ENCODE measurements around the gene CFAP74. TPM values are rescaled to one million over a fixed set of nuclear protein-coding genes. Genes with fewer than 3 reads are reported as not detected.

CFAP74 gene
- total and polyA plus RNA-seq, 9 donors = 0.05 to 8.0 (median 0.58) TPM; not detected in 1

DNA sequence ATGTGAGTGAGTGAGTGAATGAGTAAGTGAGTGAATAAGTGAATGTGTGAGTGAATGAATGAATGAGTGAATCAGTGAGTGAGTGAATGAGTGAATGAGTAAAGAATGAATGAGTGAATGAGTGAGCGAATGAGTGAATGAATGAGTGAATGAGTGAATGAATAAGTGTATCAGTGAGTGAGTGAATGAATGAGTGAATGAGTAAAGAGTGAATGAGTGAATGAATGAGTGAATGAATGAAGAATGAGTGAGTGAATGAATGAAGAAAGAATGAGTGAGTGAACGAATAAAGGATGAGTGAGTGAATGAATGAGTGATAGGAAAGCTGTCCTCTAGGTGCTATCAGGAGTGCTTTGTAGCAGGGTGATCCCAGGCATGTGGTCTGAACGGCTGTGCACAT is 35.7 kb downstream of the CFAP74 start:
- Histone ChIP-seq H3K9me3 (no peaks in the 10 kb centered on the region), H3K4me3 (no peak overlapping the region), H3K36me3 (no peaks in the 10 kb centered on the region), H3K4me1 (ENCODE audit: insufficient read depth) (no peaks in the 10 kb centered on the region), H3K27me3 (no peaks in the 10 kb centered on the region), H3K27ac (no peak overlapping the region)
- intact Hi-C loops (cut with DNase I) = loop anchor here in 1 of 4 donors (10.0 kb wide), 1 partner anchor 57 kb away; no protein-coding TSS in a partner anchor
- no peak for DNase-seq
- TF ChIP-seq EP300 (IDR thresholded peaks at IDR 0.05) (no peak), POLR2A (IDR thresholded peaks at IDR 0.05) (no peak)
- TF ChIP-seq, protein P1, sequence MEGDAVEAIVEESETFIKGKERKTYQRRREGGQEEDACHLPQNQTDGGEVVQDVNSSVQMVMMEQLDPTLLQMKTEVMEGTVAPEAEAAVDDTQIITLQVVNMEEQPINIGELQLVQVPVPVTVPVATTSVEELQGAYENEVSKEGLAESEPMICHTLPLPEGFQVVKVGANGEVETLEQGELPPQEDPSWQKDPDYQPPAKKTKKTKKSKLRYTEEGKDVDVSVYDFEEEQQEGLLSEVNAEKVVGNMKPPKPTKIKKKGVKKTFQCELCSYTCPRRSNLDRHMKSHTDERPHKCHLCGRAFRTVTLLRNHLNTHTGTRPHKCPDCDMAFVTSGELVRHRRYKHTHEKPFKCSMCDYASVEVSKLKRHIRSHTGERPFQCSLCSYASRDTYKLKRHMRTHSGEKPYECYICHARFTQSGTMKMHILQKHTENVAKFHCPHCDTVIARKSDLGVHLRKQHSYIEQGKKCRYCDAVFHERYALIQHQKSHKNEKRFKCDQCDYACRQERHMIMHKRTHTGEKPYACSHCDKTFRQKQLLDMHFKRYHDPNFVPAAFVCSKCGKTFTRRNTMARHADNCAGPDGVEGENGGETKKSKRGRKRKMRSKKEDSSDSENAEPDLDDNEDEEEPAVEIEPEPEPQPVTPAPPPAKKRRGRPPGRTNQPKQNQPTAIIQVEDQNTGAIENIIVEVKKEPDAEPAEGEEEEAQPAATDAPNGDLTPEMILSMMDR (IDR thresholded peaks at IDR 0.05) = no peak
- WGBS, 3 donors = 72 to 79% (median 76%) methylated on average over 3 of the region's 3 CpGs

DNA sequence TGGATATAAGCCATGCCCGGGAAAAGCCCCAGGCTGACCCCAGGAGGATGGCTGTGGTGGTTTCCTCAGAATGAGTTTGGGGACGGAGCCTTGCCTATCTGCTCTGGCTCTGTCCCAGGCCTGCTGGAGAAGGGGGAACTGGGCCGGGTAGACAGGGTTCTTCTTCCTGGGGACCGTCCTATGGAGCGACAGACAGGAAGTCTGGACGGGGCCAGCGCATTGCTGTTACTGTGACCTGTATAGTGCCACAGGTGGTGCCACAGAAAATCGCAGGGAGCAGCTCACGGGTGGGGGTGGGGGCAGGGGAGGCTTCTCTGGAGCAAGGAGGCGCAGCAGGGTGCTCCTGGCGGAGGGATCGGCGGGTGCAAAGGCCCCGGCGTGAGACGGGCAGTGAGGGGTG is 36.4 kb downstream of the CFAP74 start:
- intact Hi-C loops (cut with DNase I) = loop anchor here in 1 of 4 donors (10.0 kb wide), 1 partner anchor 58 kb away; no protein-coding TSS in a partner anchor
- H3K27ac ChIP-seq = no peak overlapping the region
- no peaks in the 10 kb centered on the region for H3K36me3 ChIP-seq
- no peaks in the 10 kb centered on the region for H3K4me1 ChIP-seq (ENCODE audit: insufficient read depth)
- WGBS, 3 donors = 72 to 81% (median 76%) methylated on average over 16 of the region's 16 CpGs
- H3K4me3 ChIP-seq = no peak overlapping the region
- H3K9me3 ChIP-seq = no peaks in the 10 kb centered on the region
- no peak for TF ChIP-seq EP300 (IDR thresholded peaks at IDR 0.05)
- TF ChIP-seq POLR2A (IDR thresholded peaks at IDR 0.05) = no peak
- TF ChIP-seq, protein P1 (IDR thresholded peaks at IDR 0.05) = no peak
- no peaks in the 10 kb centered on the region for H3K27me3 ChIP-seq
- DNase-seq = no peak

DNA sequence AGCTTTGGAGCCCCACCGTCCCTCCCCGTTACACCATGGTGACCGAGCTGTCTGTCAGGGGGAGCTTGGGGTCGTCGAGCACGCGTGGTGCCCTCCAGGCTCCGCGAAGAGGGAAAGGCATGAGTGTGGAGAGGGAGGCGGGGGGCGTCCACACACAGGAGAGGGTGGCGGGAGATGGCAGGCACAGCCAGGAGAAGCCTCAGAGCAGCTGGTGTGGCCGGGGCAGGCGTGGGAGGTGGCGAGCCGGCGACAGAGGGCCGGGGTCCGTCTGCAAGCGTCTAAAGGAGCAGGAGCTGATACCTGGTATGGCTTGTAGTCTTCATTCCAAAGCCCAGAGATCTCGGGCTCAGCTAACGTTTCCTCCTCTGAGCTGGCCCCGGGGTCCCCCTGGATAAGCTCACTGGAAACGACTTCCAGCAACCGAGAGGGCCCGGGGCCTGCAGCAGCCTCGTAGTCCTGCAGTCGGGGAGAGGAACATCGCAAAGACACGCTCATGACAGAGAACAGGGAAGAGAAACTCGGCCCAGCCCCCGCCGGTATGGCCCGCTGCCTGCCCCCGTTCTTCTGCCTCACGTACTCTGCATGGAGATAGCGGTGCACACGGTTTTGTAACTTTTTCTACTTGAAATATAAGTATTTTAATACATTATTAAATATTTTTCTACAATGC is 37.4 kb downstream of the CFAP74 start:
- 26 to 33% (median 33%) methylated on average over 38 of the region's 38 CpGs for WGBS, 3 donors
- Histone ChIP-seq H3K27me3 (no peaks in the 10 kb centered on the region), H3K36me3 (no peaks in the 10 kb centered on the region), H3K9me3 (no peaks in the 10 kb centered on the region), H3K27ac (no peak overlapping the region), H3K4me1 (ENCODE audit: insufficient read depth) (no peaks in the 10 kb centered on the region), H3K4me3 (no peak overlapping the region)
- intact Hi-C loops (cut with DNase I) = loop anchor here in 1 of 4 donors (10.0 kb wide), 1 partner anchor 59 kb away; no protein-coding TSS in a partner anchor
- TF ChIP-seq POLR2A (IDR thresholded peaks at IDR 0.05) (no peak), EP300 (IDR thresholded peaks at IDR 0.05) (no peak)
- TF ChIP-seq, protein P1 (IDR thresholded peaks at IDR 0.05) = no peak
- no peak for DNase-seq

DNA sequence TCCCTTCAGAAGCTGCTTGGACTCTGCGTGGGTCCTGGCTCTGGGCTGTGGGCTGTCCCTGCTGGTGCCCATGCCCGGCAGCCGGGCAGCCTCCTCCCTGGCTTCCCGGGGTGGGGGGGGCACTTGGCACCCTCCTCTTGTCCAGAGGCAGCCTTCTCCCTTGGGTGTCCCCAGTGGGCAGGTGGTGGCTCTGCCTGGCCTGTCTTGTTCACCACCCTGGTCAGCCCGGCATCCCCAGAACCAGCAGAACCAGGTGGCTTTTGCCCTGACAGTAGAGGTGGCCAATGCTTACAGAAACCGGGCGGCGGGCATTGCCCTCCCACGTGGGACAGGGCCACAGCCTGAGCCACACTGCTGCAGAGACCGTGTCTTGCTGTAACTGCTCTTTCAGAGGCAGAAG is 38.0 kb downstream of the CFAP74 start:
- DNase-seq = no peak

More for the DNA sequence above, 38.0 kb downstream of the CFAP74 start:
- H3K27ac ChIP-seq = no peak overlapping the region
- H3K4me1 ChIP-seq (ENCODE audit: insufficient read depth) = no peaks in the 10 kb centered on the region
- no peak for TF ChIP-seq POLR2A (IDR thresholded peaks at IDR 0.05)
- no peak for TF ChIP-seq EP300 (IDR thresholded peaks at IDR 0.05)
- TF ChIP-seq, protein P1 (IDR thresholded peaks at IDR 0.05) = no peak
- WGBS, 3 donors = 59 to 66% (median 66%) methylated on average over 10 of the region's 10 CpGs
- no peaks in the 10 kb centered on the region for H3K9me3 ChIP-seq
- intact Hi-C loops (cut with DNase I) = loop anchor here in 1 of 4 donors (10.0 kb wide), 1 partner anchor 59 kb away; no protein-coding TSS in a partner anchor
- H3K36me3 ChIP-seq = no peaks in the 10 kb centered on the region
- H3K27me3 ChIP-seq = no peaks in the 10 kb centered on the region
- no peak overlapping the region for H3K4me3 ChIP-seq
